Lower lobe of right lung (tissue), 2 donors: ENCODE data around the gene KCNT2. TPM values are rescaled to one million over a fixed set of nuclear protein-coding genes. Genes with fewer than 3 reads are reported as not detected.

Experiments
- ATAC-seq, 2 donors: fragments of 200-7000 bp; cut with Tn5 transposase; one replicate each; pipeline ENCODE4 v1.9.1; 2020 to 2022; ENCODE audit warnings: mild to moderate bottlenecking in 2 of 2, moderate library complexity in 2 of 2
- DNase-seq: peaks from one replicate; pipeline ENCODE4 v3.0.0-alpha.2; 2020
- H3K27ac ChIP-seq: fragments of 200-600 bp; one replicate; pipeline ENCODE4 v1.8.0; 2022
- H3K27me3 ChIP-seq: fragments of 200-600 bp; one replicate; pipeline ENCODE4 v1.8.0; 2022; ENCODE audit warnings: low read depth
- H3K36me3 ChIP-seq: fragments of 200-600 bp; one replicate; pipeline ENCODE4 v1.8.0; 2022; ENCODE audit warnings: mild to moderate bottlenecking
- H3K4me1 ChIP-seq: fragments of 200-600 bp; one replicate; pipeline ENCODE4 v1.8.0; 2022
- H3K4me3 ChIP-seq: fragments of 200-600 bp; one replicate; pipeline ENCODE4 v1.8.0; 2022; ENCODE audit warnings: mild to moderate bottlenecking
- H3K9me3 ChIP-seq: fragments of 200-600 bp; one replicate; pipeline ENCODE4 v1.8.0; 2022
- intact Hi-C: fragments of 100-400 bp; cut with DNase I; formaldehyde crosslinking; loops from one replicate; pipeline ENCODE4 v1.11.0; 2022
- total RNA-seq: library from RNA; stranded (reverse); fragmentation: NEBNext Ultra II Directional; extraction: Animal tissue kit (Norgen Biotek cat#: 25700); gene quantifications from one replicate; pipeline ENCODE4 v1.2.1, GENCODE V29; 2021
- TF ChIP-seq, protein P1 (sequence below): fragments of 200-600 bp; IDR thresholded peaks from one replicate; pipeline ENCODE4 v1.8.0; 2022; ENCODE audit warnings: antibody characterized with exemption, mild to moderate bottlenecking
- donor health status: DM: no; HTN: yes; CAD: no; lungs with severe emphysema.

The KCNT2 gene
- total RNA-seq, 1 donor from 2014 or later, result 3.7 TPM

DNA sequence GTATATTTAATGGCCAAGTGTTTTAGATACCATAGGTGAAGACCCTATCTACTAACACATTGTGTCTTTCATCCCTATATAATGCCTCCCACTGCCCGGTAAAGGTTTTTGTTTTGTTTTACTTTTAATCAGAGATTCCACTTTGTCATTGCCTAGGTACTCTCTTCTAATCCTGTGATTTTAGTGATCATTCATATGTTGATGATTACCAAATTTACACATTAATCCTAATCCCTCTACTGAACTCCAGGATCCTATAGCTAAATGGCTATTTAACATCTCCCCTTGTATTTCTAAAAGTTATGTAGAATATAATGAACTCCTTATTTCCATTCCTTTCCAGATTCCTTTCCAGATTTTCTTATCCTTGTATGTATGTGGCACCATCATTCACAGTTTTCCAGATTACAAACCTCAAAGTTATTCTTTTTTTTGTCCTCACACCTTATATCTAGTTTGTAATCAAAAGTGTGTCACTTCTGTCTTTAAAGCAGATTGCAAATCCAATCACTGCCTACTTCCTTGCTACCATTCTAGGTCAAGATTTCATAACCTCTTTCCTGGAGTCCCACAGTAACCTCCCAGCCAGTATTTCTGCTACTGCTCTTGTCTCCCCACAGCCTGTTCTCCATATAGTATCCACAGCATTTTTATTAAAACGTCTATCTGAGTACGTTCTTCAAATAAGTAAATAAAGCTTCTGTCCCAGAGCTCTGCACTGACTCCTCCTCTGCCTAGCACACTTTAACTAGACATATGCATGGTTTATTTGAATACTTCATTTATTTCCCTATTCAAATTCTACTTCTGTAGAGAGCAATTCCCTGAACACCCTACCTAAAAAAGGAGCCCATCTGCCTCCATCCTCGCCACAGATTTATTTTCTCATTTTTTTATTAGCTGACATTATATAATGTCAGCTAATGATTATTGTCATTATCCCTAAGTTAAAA lies 157.8 kb downstream of the KCNT2 start:
- DNase-seq, result no peak
- Histone ChIP-seq H3K4me1 (no peaks in the 10 kb centered on the region), H3K27me3 (no peaks in the 10 kb centered on the region), H3K36me3 (no peaks in the 10 kb centered on the region), H3K9me3 (no peaks in the 10 kb centered on the region), H3K27ac (no peak overlapping the region), H3K4me3 (no peak overlapping the region)
- ATAC-seq, result no peak
- TF ChIP-seq, protein P1, sequence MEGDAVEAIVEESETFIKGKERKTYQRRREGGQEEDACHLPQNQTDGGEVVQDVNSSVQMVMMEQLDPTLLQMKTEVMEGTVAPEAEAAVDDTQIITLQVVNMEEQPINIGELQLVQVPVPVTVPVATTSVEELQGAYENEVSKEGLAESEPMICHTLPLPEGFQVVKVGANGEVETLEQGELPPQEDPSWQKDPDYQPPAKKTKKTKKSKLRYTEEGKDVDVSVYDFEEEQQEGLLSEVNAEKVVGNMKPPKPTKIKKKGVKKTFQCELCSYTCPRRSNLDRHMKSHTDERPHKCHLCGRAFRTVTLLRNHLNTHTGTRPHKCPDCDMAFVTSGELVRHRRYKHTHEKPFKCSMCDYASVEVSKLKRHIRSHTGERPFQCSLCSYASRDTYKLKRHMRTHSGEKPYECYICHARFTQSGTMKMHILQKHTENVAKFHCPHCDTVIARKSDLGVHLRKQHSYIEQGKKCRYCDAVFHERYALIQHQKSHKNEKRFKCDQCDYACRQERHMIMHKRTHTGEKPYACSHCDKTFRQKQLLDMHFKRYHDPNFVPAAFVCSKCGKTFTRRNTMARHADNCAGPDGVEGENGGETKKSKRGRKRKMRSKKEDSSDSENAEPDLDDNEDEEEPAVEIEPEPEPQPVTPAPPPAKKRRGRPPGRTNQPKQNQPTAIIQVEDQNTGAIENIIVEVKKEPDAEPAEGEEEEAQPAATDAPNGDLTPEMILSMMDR, result no peak
- intact Hi-C loops, result no loop called here

DNA sequence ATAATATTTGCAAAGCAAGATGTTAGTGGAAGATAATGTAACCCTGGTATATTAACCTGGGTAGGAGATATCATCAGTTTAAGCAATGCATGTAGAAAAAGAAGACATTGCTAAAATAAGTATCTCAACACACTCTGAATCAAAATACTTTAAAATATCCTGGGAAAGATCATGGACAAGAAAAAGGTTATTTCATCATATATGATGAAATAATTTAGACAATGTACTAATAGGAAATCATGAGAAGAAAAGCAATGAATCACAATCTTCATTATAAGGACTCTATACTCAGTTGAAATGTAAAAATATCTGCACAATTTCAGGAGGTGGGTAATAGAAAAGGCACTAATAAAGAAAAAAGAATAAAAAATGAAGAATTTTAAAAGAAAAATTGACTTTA lies 158.8 kb downstream of the KCNT2 start:
- H3K4me3 ChIP-seq, result no peak overlapping the region
- no peaks in the 10 kb centered on the region for H3K36me3 ChIP-seq
- DNase-seq, result no peak
- TF ChIP-seq, protein P1, result no peak
- no peak overlapping the region for H3K27ac ChIP-seq
- intact Hi-C loops, result no loop called here
- H3K27me3 ChIP-seq, result no peaks in the 10 kb centered on the region
- no peaks in the 10 kb centered on the region for H3K4me1 ChIP-seq
- H3K9me3 ChIP-seq, result no peaks in the 10 kb centered on the region
- no peak for ATAC-seq

DNA sequence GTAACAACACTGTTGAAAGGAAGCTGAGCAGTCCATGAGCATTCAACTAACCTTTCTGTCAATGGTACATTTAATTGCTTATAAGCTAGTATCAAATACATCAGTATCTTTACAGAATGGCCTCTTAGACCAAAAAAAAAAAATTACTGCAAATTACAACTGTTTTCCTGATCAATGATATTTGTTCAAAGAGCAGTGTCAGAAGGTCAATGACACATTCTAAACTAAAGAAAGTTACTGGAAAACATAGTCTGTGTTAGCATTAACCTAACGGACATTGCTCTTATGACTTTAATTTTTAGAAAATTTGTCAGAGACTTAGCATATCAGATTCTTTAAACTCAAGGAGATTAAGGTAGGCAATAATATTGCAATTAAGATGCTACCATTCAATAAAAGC lies 162.5 kb downstream of the KCNT2 start:
- no peak for ATAC-seq
- H3K27ac ChIP-seq, result no peak overlapping the region
- no peaks in the 10 kb centered on the region for H3K9me3 ChIP-seq
- intact Hi-C loops, result no loop called here
- H3K36me3 ChIP-seq, result no peaks in the 10 kb centered on the region
- no peaks in the 10 kb centered on the region for H3K27me3 ChIP-seq
- no peak for DNase-seq
- TF ChIP-seq, protein P1, result no peak
- no peak overlapping the region for H3K4me3 ChIP-seq
- no peaks in the 10 kb centered on the region for H3K4me1 ChIP-seq

DNA sequence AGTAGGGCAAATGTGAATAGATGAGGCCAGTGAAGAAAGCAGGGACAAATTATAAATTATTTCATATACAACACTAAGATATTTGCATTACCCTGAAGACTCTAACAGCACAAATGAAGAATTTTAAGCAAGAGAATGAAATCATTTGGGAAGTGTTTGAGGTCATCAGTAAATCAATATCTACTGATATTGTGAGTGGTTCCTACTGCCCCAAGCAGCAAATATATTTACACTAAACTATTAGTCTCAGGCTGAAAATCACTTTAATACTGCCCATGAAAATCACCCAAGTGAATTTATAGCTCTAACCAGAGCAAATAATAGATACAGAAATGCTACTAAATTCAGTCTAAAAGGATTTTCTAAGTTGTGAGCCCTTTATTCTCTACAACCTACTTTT lies 163.6 kb downstream of the KCNT2 start:
- Histone ChIP-seq H3K9me3 (no peaks in the 10 kb centered on the region), H3K27ac (no peak overlapping the region), H3K36me3 (no peaks in the 10 kb centered on the region), H3K27me3 (no peaks in the 10 kb centered on the region), H3K4me3 (no peak overlapping the region), H3K4me1 (no peaks in the 10 kb centered on the region)
- ATAC-seq, result no peak
- TF ChIP-seq, protein P1, result no peak
- DNase-seq, result no peak
- intact Hi-C loops, result no loop called here

DNA sequence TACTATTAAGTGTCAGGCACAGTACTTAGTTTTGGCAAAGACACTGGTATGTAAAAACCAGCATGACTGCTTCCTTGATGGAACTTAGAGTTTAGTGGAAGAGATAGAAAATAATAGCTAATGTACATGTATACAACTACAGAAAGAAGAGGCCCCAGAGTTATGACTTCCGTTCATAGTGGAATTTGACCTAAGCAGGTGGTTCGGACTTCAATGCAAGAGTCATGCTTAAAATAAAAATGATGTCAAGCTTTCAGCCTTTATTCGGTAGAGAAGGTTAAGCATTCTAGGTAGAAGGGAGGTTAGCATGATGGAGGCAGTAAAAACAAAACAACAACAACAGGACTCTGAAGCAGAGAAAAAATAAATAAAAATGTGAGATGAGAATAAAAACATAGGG lies 165.9 kb downstream of the KCNT2 start:
- no peaks in the 10 kb centered on the region for H3K36me3 ChIP-seq
- intact Hi-C loops, result no loop called here
- H3K27me3 ChIP-seq, result no peaks in the 10 kb centered on the region
- DNase-seq (no peak), ATAC-seq (no peak)
- no peaks in the 10 kb centered on the region for H3K9me3 ChIP-seq
- no peak overlapping the region for H3K27ac ChIP-seq
- no peak overlapping the region for H3K4me3 ChIP-seq
- H3K4me1 ChIP-seq, result no peaks in the 10 kb centered on the region
- TF ChIP-seq, protein P1, result no peak
